SK-N-SH (cell line): ENCODE data around the gene CRACR2B. TPM values are rescaled to one million over a fixed set of nuclear protein-coding genes. Genes with fewer than 3 reads are reported as not detected.

Experiments used
- CTCF ChIA-PET: fragments of 300-600, 350-600 bp; formaldehyde crosslinking; extraction: SDS; loops from one replicate; lab custom pipeline; 2021; lab: Yijun Ruan, JAX
- POLR2A ChIA-PET: fragments of 350-600 bp; sonication (Branson Sonifier 250); formaldehyde crosslinking; extraction: SDS; loops from one replicate; lab custom pipeline; 2020; ENCODE audit warnings: antibody characterized with exemption, inconsistent platforms; lab: Yijun Ruan, JAX
- DNase-seq: peaks from one replicate; pipeline ENCODE4 v3.0.0; 2012
- H2AFZ ChIP-seq: fragments of 200-600 bp; sonication (generic); 2 replicates; pipeline ENCODE4 v1.8.1; 2016; ENCODE audit warnings: antibody characterized with exemption, mild to moderate bottlenecking, low read depth
- H3F3A ChIP-seq: fragments of 200-600 bp; sonication (generic); replicated peaks from 2 replicates; pipeline ENCODE3; 2016; ENCODE audit warnings: antibody characterized with exemption, mild to moderate bottlenecking; ENCODE audit not compliant: insufficient read depth
- H3K27ac ChIP-seq, 2 experiments: fragments of 200-500 bp in 1 of 2; fragments of 200-600 bp in 1 of 2; sonication (Bioruptor generic) in 1 of 2; sonication (generic), shearing (Covaris generic) in 1 of 2; 2 replicates each; pipeline versions ENCODE4 v1.5.1 to v1.6.1; 2014 to 2016; ENCODE audit warnings: low read depth in 2 of 2, inconsistent platforms in 1 of 2, low read length in 1 of 2, mild to moderate bottlenecking in 1 of 2, mixed read lengths in 1 of 2
- H3K27me3 ChIP-seq: fragments of 200-600 bp; sonication (generic), shearing (Covaris generic); 2 replicates; pipeline ENCODE4 v1.6.1; 2016; ENCODE audit warnings: mixed run types; ENCODE audit not compliant: insufficient read depth
- H3K36me3 ChIP-seq, 2 experiments: fragments of 200-500 bp in 1 of 2; fragments of 200-600 bp in 1 of 2; sonication (Bioruptor generic) in 1 of 2; sonication (generic) in 1 of 2; replicated peaks in 1 of 2; 2 replicates each; pipeline versions ENCODE3 to v1.5.1; 2014 to 2016; ENCODE audit warnings: low read length in 1 of 2, mild to moderate bottlenecking in 1 of 2; ENCODE audit not compliant: insufficient read depth in 2 of 2, control insufficient read depth in 1 of 2
- H3K4me1 ChIP-seq, 2 experiments: fragments of 200-500 bp in 1 of 2; fragments of 200-600 bp in 1 of 2; sonication (Bioruptor generic) in 1 of 2; sonication (generic), shearing (Covaris generic) in 1 of 2; 2 replicates each; pipeline versions ENCODE4 v1.5.1 to v1.6.1; 2014 to 2016; ENCODE audit warnings: low read depth in 1 of 2, low read length in 1 of 2, mixed run types in 1 of 2; ENCODE audit not compliant: insufficient read depth in 2 of 2, control insufficient read depth in 1 of 2
- H3K4me2 ChIP-seq: fragments of 200-600 bp; sonication (generic), shearing (Covaris generic); 2 replicates; pipeline ENCODE4 v1.6.1; 2017; ENCODE audit warnings: mixed run types
- H3K4me3 ChIP-seq, 2 experiments: fragments of 200-500 bp in 1 of 2; fragments of 200-600 bp in 1 of 2; sonication (Bioruptor generic) in 1 of 2; sonication (generic), shearing (Covaris generic) in 1 of 2; 2 replicates each; pipeline versions ENCODE4 v1.5.1 to v1.8.1; 2014 to 2016; ENCODE audit warnings: low read depth in 2 of 2, inconsistent platforms in 1 of 2, low read length in 1 of 2, mild to moderate bottlenecking in 1 of 2, mixed read lengths in 1 of 2, moderate library complexity in 1 of 2
- H3K79me2 ChIP-seq: fragments of 200-600 bp; sonication (generic); 2 replicates; pipeline ENCODE4 v1.8.1; 2017; ENCODE audit warnings: mild to moderate bottlenecking; ENCODE audit not compliant: insufficient read depth
- H3K9ac ChIP-seq: fragments of 200-600 bp; sonication (generic); 2 replicates; pipeline ENCODE4 v1.6.1; 2017; ENCODE audit warnings: mixed run types
- H3K9me2 ChIP-seq: fragments of 200-600 bp; sonication (generic); 2 replicates; pipeline ENCODE4 v1.6.1; 2017; ENCODE audit warnings: mixed run types
- H3K9me3 ChIP-seq: fragments of 200-600 bp; sonication (generic); 2 replicates; pipeline ENCODE4 v1.6.1; 2017; ENCODE audit warnings: mixed run types, mild to moderate bottlenecking, moderate library complexity
- H4K20me1 ChIP-seq: fragments of 200-600 bp; sonication (generic); 2 replicates; pipeline ENCODE4 v1.6.1; 2017; ENCODE audit warnings: mild to moderate bottlenecking, mixed run types; ENCODE audit not compliant: insufficient read depth
- CHD2 ChIP-seq: fragments of 150-350 bp; IDR thresholded peaks from 2 replicates; pipeline ENCODE4 v1.6.1; 2018; ENCODE audit warnings: low read length; ENCODE audit not compliant: partially characterized antibody
- EP300 ChIP-seq, 2 experiments: IDR thresholded peaks; 2 replicates each; pipeline versions ENCODE4 v1.4.0 to v1.6.1; 2012; ENCODE audit warnings: borderline replicate concordance in 1 of 2, low read depth in 1 of 2, low read length in 1 of 2
- EZH2phosphoT487 ChIP-seq: fragments of 200-600 bp; sonication (generic); IDR thresholded peaks from 2 replicates; pipeline ENCODE4 v1.6.1; 2017; ENCODE audit warnings: low read depth, mixed run types, mild to moderate bottlenecking, antibody characterized with exemption, moderate library complexity, borderline replicate concordance
- FOSL2 ChIP-seq: IDR thresholded peaks from 2 replicates; pipeline ENCODE4 v1.4.0; 2012; ENCODE audit warnings: low read depth, mild to moderate bottlenecking, moderate library complexity, borderline replicate concordance
- GABPA ChIP-seq: IDR thresholded peaks from 2 replicates; pipeline ENCODE4 v1.4.0; 2012; ENCODE audit warnings: low read depth, mild to moderate bottlenecking
- PBX3 ChIP-seq: IDR thresholded peaks from 2 replicates; pipeline ENCODE4; 2012
- REST ChIP-seq: IDR thresholded peaks from 2 replicates; pipeline ENCODE4 v1.6.1; 2012; ENCODE audit warnings: mild to moderate bottlenecking, low read depth, low read length, moderate library complexity
- SIN3A ChIP-seq: IDR thresholded peaks from 2 replicates; pipeline ENCODE4 v1.6.1; 2012; ENCODE audit warnings: low read depth, mild to moderate bottlenecking, low read length, moderate library complexity, borderline replicate concordance
- USF2 ChIP-seq: fragments of 150-350 bp; IDR thresholded peaks from 2 replicates; pipeline ENCODE4 v1.6.1; 2017; ENCODE audit warnings: antibody characterized with exemption, low read length, low read depth, borderline replicate concordance
- ZBTB33 ChIP-seq: IDR thresholded peaks from 2 replicates; pipeline ENCODE4 v1.4.0; 2012; ENCODE audit warnings: low read depth, borderline replicate concordance
- WGBS: methylation state at CpG from one replicate; pipeline ENCODE4 v1.1.6; 2017; ENCODE audit warnings: low lambda C conversion rate; 5-methylcytosine and 5-hydroxymethylcytosine counted together
- polyA plus RNA-seq, 3 experiments: library from polyadenylated mRNA; depleted of rRNA; stranded (reverse); fragments of >200 nt; gene quantifications; 2 replicates each; pipeline ENCODE4 v1.2.3, GENCODE V29; 2012

Gene CRACR2B
- polyA plus RNA-seq, 1 of the 3 experiments (the other 2 are of a cell fraction): 1.1 TPM

- no peaks in the 10 kb centered on the region for H3K9me3 ChIP-seq
- ChIA-PET CTCF (interaction anchor here (0.9 to 4.0 kb wide), 8 partner anchors 9 to 191 kb away, joined by 3 to 24 read pairs (median 3); no protein-coding TSS in a partner anchor), POLR2A (interaction anchor here (0.7 to 2.5 kb wide), 9 partner anchors 9 to 51 kb away, joined by 3 to 8 read pairs (median 3); partner anchors contain the start of genes PNPLA2 and RPLP2)
- H3K4me2 ChIP-seq: peak overlapping the region; percentile 63; the same call in 1 of the 2 replicates
- TF ChIP-seq SIN3A (no peak), FOSL2 (no peak), EP300 (IDR thresholded peaks at IDR 0.05; ENCODE audit: borderline replicate concordance in 1 of 2, low read depth in 1 of 2, low read length in 1 of 2) (no peak), PBX3 (no peak), REST (no peak), EZH2phosphoT487 (no peak), GABPA (no peak), CHD2 (no peak), ZBTB33 (no peak), USF2 (no peak)
- H4K20me1 ChIP-seq: peaks cover 46% of the 10 kb centered on the region
- DNase-seq: no peak
- H2AFZ ChIP-seq: no peak overlapping the region
- no peaks in the 10 kb centered on the region for H3K27me3 ChIP-seq
- H3K4me3 ChIP-seq: no peak overlapping the region; a peak in 1 of 4 replicates
- H3F3A ChIP-seq: no peaks in the 10 kb centered on the region
- H3K9ac ChIP-seq: no peak overlapping the region
- WGBS: 88% methylated on average over 8 of the region's 21 CpGs
- peaks cover 0 to 13% of the 10 kb centered on the region in 2 experiments for H3K36me3 ChIP-seq
- no peaks in the 10 kb centered on the region for H3K9me2 ChIP-seq
- H3K4me1 ChIP-seq: peaks cover 10 to 67% of the 10 kb centered on the region in 2 experiments; a peak in 2 of 4 replicates
- peaks cover 10% of the 10 kb centered on the region; the same call in 1 of the 2 replicates for H3K79me2 ChIP-seq
- peak overlapping the region; percentile 10 to 79; a peak in 3 of 4 replicates for H3K27ac ChIP-seq
These were observed 32.8 kb downstream of the CRACR2B start for GRCh38 chr11:860234-861104.
